ENCODE measurements around the gene SALL1. TPM values are rescaled to one million over a fixed set of nuclear protein-coding genes. Genes with fewer than 3 reads are reported as not detected.

Gene SALL1
- total and polyA plus RNA-seq, 3 experiments from 2014 or later = not detected

GRCh38 chr16:51149251-51149661 lies 1.8 kb downstream of the SALL1 start:
- peaks cover 36 to 57% of the 10 kb centered on the region in 2 donors for H3K27me3 Mint-ChIP-seq
- H3K27ac ChIP-seq (ENCODE audit: low read depth, low read length) = no peak overlapping the region
- H3K4me1 ChIP-seq (ENCODE audit: insufficient read depth, low read length) = no peaks in the 10 kb centered on the region
- H3K36me3 ChIP-seq (ENCODE audit: insufficient read depth, low read length) = no peaks in the 10 kb centered on the region
- H3K4me3 ChIP-seq (ENCODE audit: low read length) = no peak overlapping the region
- peaks cover 3 to 6% (median 4%) of the 10 kb centered on the region in 3 donors for H3K4me1 Mint-ChIP-seq
- H3K36me3 Mint-ChIP-seq = no peaks in the 10 kb centered on the region
- no peaks in the 10 kb centered on the region for H3K27me3 ChIP-seq (ENCODE audit: insufficient read depth, low read length, poor library complexity, severe bottlenecking)
- DNase-seq = no peak
- CTCF ChIA-PET = no interaction called here
- no peak overlapping the region for H3K27ac Mint-ChIP-seq
- peaks cover 3 to 13% (median 11%) of the 10 kb centered on the region in 5 donors for H3K9me3 Mint-ChIP-seq
- H3K4me3 Mint-ChIP-seq = no peak overlapping the region
- POLR2A ChIA-PET = no interaction called here
- no peaks in the 10 kb centered on the region for H3K9me3 ChIP-seq (ENCODE audit: low read length)

- Mint-ChIP-seq H3K4me1 (peaks cover 3 to 6% (median 4%) of the 10 kb centered on the region in 3 donors), H3K4me3 (no peak overlapping the region), H3K9me3 (peaks cover 1 to 12% (median 8%) of the 10 kb centered on the region in 5 donors), H3K27ac (no peak overlapping the region), H3K36me3 (no peaks in the 10 kb centered on the region), H3K27me3 (peaks cover 32 to 52% of the 10 kb centered on the region in 2 donors)
- no peaks in the 10 kb centered on the region for H3K9me3 ChIP-seq (ENCODE audit: low read length)
- H3K27ac ChIP-seq (ENCODE audit: low read depth, low read length) = no peak overlapping the region
- H3K36me3 ChIP-seq (ENCODE audit: insufficient read depth, low read length) = no peaks in the 10 kb centered on the region
- no peaks in the 10 kb centered on the region for H3K27me3 ChIP-seq (ENCODE audit: insufficient read depth, low read length, poor library complexity, severe bottlenecking)
- CTCF ChIA-PET = no interaction called here
- no peaks in the 10 kb centered on the region for H3K4me1 ChIP-seq (ENCODE audit: insufficient read depth, low read length)
- POLR2A ChIA-PET = no interaction called here
- no peak overlapping the region for H3K4me3 ChIP-seq (ENCODE audit: low read length)
- DNase-seq = no peak
Observed at GRCh38 chr16:51148678-51149228, 2.3 kb downstream of the SALL1 start.

- H3K27ac ChIP-seq (ENCODE audit: low read depth, low read length) = no peak overlapping the region
- Mint-ChIP-seq H3K4me3 (no peak overlapping the region), H3K36me3 (no peaks in the 10 kb centered on the region), H3K27me3 (peaks cover 25 to 45% of the 10 kb centered on the region in 2 donors), H3K9me3 (peaks cover 0 to 6% (median 3%) of the 10 kb centered on the region in 5 donors), H3K27ac (no peak overlapping the region), H3K4me1 (peaks cover 0 to 4% (median 1%) of the 10 kb centered on the region in 3 donors)
- POLR2A ChIA-PET = no interaction called here
- DNase-seq = no peak
- H3K36me3 ChIP-seq (ENCODE audit: insufficient read depth, low read length) = no peaks in the 10 kb centered on the region
- CTCF ChIA-PET = no interaction called here
- no peak overlapping the region for H3K4me3 ChIP-seq (ENCODE audit: low read length)
- H3K4me1 ChIP-seq (ENCODE audit: insufficient read depth, low read length) = no peaks in the 10 kb centered on the region
- H3K27me3 ChIP-seq (ENCODE audit: insufficient read depth, low read length, poor library complexity, severe bottlenecking) = no peaks in the 10 kb centered on the region
- H3K9me3 ChIP-seq (ENCODE audit: low read length) = no peaks in the 10 kb centered on the region
Observed at GRCh38 chr16:51147776-51148677, 3.0 kb downstream of the SALL1 start.

GRCh38 chr16:51146256-51146924 lies 4.7 kb downstream of the SALL1 start:
- Histone ChIP-seq H3K9me3 (ENCODE audit: low read length) (no peaks in the 10 kb centered on the region), H3K36me3 (ENCODE audit: insufficient read depth, low read length) (no peaks in the 10 kb centered on the region), H3K4me1 (ENCODE audit: insufficient read depth, low read length) (no peaks in the 10 kb centered on the region), H3K27me3 (ENCODE audit: insufficient read depth, low read length, poor library complexity, severe bottlenecking) (no peaks in the 10 kb centered on the region), H3K27ac (ENCODE audit: low read depth, low read length) (no peak overlapping the region), H3K4me3 (ENCODE audit: low read length) (no peak overlapping the region)
- POLR2A ChIA-PET = no interaction called here
- Mint-ChIP-seq H3K27ac (no peak overlapping the region), H3K4me1 (no peaks in the 10 kb centered on the region), H3K4me3 (no peak overlapping the region), H3K9me3 (peaks cover 0 to 4% (median 2%) of the 10 kb centered on the region in 5 donors), H3K36me3 (no peaks in the 10 kb centered on the region), H3K27me3 (peaks cover 21 to 40% of the 10 kb centered on the region in 2 donors)
- DNase-seq = no peak
- CTCF ChIA-PET = no interaction called here

- Histone ChIP-seq H3K4me3 (ENCODE audit: low read length) (no peak overlapping the region), H3K4me1 (ENCODE audit: insufficient read depth, low read length) (no peaks in the 10 kb centered on the region), H3K27me3 (ENCODE audit: insufficient read depth, low read length, poor library complexity, severe bottlenecking) (no peaks in the 10 kb centered on the region), H3K9me3 (ENCODE audit: low read length) (no peaks in the 10 kb centered on the region), H3K36me3 (ENCODE audit: insufficient read depth, low read length) (no peaks in the 10 kb centered on the region), H3K27ac (ENCODE audit: low read depth, low read length) (no peak overlapping the region)
- CTCF ChIA-PET = no interaction called here
- H3K27me3 Mint-ChIP-seq = peaks cover 15 to 30% of the 10 kb centered on the region in 2 donors
- H3K4me1 Mint-ChIP-seq = no peaks in the 10 kb centered on the region
- H3K27ac Mint-ChIP-seq = no peak overlapping the region
- POLR2A ChIA-PET = no interaction called here
- no peak overlapping the region for H3K4me3 Mint-ChIP-seq
- no peak for DNase-seq
- H3K9me3 Mint-ChIP-seq = peaks cover 2 to 8% (median 4%) of the 10 kb centered on the region in 5 donors
- no peaks in the 10 kb centered on the region for H3K36me3 Mint-ChIP-seq
Observed at GRCh38 chr16:51144203-51144602, 6.9 kb downstream of the SALL1 start.

GRCh38 chr16:51143196-51143977 lies 7.7 kb downstream of the SALL1 start:
- H3K9me3 Mint-ChIP-seq = peaks cover 0 to 12% (median 6%) of the 10 kb centered on the region in 5 donors
- DNase-seq = no peak
- POLR2A ChIA-PET = no interaction called here
- no peaks in the 10 kb centered on the region for H3K36me3 Mint-ChIP-seq
- no peak overlapping the region for H3K27ac ChIP-seq (ENCODE audit: low read depth, low read length)
- H3K27ac Mint-ChIP-seq = no peak overlapping the region
- H3K4me1 ChIP-seq (ENCODE audit: insufficient read depth, low read length) = no peaks in the 10 kb centered on the region
- H3K36me3 ChIP-seq (ENCODE audit: insufficient read depth, low read length) = no peaks in the 10 kb centered on the region
- H3K9me3 ChIP-seq (ENCODE audit: low read length) = no peaks in the 10 kb centered on the region
- CTCF ChIA-PET = no interaction called here
- H3K4me3 Mint-ChIP-seq = no peak overlapping the region
- H3K27me3 Mint-ChIP-seq = peaks cover 7 to 22% of the 10 kb centered on the region in 2 donors
- H3K27me3 ChIP-seq (ENCODE audit: insufficient read depth, low read length, poor library complexity, severe bottlenecking) = no peaks in the 10 kb centered on the region
- H3K4me3 ChIP-seq (ENCODE audit: low read length) = no peak overlapping the region
- no peaks in the 10 kb centered on the region for H3K4me1 Mint-ChIP-seq

- POLR2A ChIA-PET = no interaction called here
Observed at GRCh38 chr16:51141541-51141940, 9.5 kb downstream of the SALL1 start.

More at GRCh38 chr16:51141541-51141940, 9.5 kb downstream of the SALL1 start:
- Mint-ChIP-seq H3K9me3 (peaks cover 2 to 14% (median 6%) of the 10 kb centered on the region in 5 donors), H3K4me1 (no peaks in the 10 kb centered on the region), H3K4me3 (no peak overlapping the region), H3K27me3 (peaks cover 5 to 12% of the 10 kb centered on the region in 2 donors), H3K27ac (no peak overlapping the region), H3K36me3 (no peaks in the 10 kb centered on the region)
- no peaks in the 10 kb centered on the region for H3K4me1 ChIP-seq (ENCODE audit: insufficient read depth, low read length)
- no peak overlapping the region for H3K27ac ChIP-seq (ENCODE audit: low read depth, low read length)
- H3K36me3 ChIP-seq (ENCODE audit: insufficient read depth, low read length) = no peaks in the 10 kb centered on the region
- DNase-seq = no peak
- H3K9me3 ChIP-seq (ENCODE audit: low read length) = no peaks in the 10 kb centered on the region
- CTCF ChIA-PET = no interaction called here
- H3K27me3 ChIP-seq (ENCODE audit: insufficient read depth, low read length, poor library complexity, severe bottlenecking) = no peaks in the 10 kb centered on the region
- no peak overlapping the region for H3K4me3 ChIP-seq (ENCODE audit: low read length)

Measured in CD8-positive, alpha-beta memory T cell (primary cell).